Activated gamma-delta T cell (primary cell): ENCODE data around the gene IGSF9B.
A peak's percentile ranks its signal among the peaks of the same experiment; 100 is the strongest.

Experiments
- DNase-seq: peaks from one replicate; lab custom pipeline; 2025; lab: John Stamatoyannopoulos, UW

Gene IGSF9B

DNA sequence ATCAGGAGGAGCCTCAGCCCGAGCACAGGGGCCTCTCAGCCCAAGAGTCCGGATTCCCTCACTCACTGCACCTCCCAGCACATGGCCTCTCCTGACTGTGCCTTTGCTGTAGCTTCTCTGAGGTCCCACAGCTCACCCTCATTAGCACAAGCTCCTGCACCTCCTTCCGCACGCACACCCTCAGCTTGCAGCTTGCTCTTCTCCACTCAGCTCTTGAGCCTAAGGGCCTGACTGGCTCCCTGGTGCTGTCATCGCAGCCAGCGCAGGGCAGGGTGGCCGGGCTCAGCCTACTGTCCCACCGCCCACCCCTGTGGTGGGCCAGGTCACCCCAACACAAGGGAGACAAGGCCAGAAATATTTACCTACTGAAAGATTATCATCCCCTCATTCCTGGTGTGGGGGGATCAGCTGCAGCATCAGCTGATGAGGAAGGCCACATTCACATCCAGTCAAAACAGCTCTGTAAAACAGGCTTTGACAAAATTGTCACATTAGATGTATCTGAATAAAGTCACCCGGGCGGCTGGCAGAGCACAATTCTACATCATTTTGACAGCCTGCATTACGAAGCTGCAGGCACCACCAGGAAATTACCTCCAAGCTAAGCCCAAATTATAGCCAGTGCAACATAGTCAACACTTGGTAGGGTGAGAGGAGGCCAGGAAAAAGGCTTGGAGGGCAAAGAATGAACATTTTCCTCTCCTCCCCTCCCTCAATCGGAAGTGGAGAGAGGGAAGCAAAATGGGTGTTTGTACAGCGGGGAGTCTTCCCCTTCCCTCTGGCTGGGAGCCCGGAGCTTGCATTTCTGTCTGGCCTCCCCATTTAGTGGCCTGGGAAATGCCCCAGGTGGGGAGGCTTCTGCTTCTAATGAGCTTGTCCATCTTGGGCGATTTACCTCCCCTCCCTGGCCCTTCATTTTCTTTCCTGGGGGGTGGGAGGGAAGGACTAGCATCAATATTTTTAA, 29.5 kb upstream of the IGSF9B start:
- no peak for DNase-seq

GRCh38 chr11:133984828-133985227, 28.1 kb upstream of the IGSF9B start:
- no peak for DNase-seq

DNA sequence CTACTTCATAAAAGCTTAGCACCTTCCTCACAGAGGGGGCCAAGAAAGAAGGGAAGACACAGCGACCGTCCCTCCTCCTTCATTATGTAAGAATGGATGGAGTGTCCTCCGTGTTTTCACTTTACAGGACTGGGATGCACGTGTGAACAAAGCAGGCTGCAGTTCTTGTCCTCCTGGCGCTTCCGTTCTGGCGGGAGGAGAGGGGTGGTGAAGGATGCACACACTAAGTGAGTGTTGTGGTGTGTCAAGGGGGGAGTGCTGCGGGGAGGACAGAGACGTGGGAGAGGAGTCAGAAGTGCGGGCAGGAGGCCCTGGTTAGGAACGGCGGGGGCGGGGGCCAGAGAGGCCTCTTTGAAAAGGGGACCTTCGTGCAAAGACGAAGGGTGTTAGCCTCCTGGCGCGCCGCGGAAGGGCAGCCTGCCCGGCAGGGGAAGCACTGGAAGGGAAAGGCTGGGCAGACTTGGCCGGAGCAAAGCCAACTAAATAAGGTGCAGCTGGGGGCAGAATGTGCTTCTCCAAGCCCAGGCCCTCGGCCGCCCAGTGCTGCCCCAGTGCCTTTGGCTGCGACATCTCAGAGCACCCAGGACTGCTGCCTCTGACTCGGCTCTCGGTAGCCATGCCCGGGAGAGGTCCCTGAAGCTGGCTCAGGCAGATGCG, 27.0 kb upstream of the IGSF9B start:
- no peak for DNase-seq

- DNase-seq, result no peak
Observed at GRCh38 chr11:133982876-133983275, 26.1 kb upstream of the IGSF9B start.

- DNase-seq, result no peak
Observed at GRCh38 chr11:133982151-133982550, 25.4 kb upstream of the IGSF9B start.

DNA sequence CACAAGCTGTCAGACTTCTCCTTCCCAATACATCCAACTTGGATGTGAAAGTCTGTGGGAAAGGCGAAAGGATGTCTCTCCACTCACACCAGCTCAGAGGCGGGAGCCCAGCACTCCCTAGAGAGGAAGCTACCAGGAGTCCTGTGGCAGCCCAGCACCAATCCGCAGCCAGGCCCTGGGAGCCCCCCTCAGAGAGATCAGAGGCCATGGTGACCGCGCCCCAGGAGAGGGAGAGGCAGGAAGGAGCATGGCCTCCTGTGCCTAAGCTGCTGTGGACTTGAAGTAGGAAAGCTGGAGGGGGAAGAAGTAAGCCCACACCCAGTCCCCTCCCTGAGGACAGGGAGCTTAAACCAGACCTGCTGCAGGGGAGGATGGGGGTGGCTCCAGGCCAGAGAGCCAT, 24.4 kb upstream of the IGSF9B start:
- DNase-seq, result no peak

GRCh38 chr11:133980665-133981064, 23.9 kb upstream of the IGSF9B start:
- DNase-seq, result no peak

DNA sequence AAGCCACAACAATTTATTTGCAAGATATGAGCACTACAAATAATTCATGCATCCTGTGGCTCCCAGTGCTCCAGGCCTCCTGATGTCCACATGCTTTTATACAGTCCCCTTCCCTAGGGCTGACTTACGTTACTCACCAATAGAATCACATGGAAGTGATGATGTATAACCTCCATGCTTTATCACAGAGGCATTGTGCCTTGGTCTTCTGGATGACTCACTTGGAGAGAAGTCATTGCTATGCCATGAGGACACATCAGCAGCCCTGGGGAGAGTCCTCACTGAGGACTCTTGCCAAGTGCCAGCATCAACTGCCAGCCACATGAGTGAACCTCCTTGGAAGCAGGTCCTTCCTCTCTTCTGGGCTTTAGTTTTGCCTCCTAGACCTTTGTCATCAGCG, 22.0 kb upstream of the IGSF9B start:
- no peak for DNase-seq

DNA sequence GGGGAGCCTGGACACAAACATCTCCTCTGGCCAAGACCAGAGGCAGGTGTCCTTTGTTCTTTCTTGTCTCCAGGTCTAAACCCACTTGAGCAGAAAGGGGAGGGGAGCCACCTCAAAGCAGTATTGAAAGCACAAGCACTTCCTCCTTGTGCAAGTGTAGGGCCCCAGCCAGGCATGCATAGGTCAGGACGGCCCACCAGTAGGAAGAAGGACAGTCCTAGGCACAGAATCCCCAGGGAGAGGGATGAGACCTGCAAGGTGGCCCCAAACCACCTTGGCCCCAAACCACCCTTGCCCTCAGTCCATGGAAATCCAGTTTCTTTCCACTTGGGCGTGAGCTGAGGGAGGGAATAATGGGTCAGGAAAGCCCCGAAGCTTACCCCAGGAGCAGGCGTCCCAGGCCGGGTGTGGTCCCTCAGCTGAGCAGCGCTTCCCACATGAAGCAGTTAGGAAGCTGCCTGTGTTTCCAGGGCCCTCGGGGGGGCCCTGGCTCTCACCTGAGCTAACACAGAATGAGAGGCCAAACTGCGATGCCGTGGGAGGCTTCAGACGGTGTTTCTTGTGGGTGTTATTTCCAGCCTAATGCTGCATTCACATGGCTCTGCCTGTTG, 20.4 kb upstream of the IGSF9B start:
- DNase-seq, result no peak

DNA sequence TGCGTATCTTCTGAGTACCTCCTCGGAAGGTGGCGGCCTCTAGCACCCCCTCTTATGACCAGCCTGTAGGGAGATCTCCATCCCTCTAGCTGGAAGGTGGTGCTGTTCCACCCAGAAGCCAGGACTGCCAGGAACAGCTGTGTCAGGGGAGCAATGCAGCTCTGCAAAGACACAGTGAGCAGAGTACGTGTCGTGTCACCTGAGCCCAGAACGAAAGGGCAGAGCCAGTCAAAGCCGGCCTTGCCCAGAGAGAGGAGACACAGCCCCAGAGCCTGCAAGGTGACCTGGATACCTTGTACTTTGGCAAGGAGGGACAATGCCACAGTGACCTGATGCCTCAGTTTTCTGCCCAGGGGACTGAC, 18.7 kb upstream of the IGSF9B start:
- DNase-seq, result no peak

GRCh38 chr11:133974836-133975487, 18.2 kb upstream of the IGSF9B start:
- DNase-seq, result no peak

GRCh38 chr11:133971881-133972280, 15.1 kb upstream of the IGSF9B start:
- no peak for DNase-seq

DNA sequence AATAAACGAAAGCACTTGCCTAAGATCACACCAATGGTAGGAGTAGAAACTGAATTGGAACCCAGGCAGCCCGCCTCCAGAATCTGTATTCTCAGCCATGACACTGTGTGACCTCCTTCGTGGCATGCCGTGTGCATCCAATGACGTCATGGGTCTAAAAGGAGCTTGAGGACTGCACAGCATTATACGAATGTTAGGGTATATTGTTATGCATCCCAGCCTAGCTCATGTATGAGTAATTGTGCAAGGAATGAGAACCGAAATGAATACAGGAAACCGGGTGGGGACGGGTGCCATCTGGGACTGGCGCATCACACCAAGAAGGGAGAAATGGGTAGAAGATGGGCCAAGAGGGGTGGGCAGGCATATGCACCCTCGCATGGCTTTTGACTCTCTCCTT, 12.3 kb upstream of the IGSF9B start:
- no peak for DNase-seq

GRCh38 chr11:133968300-133968699, 11.5 kb upstream of the IGSF9B start:
- DNase-seq, result no peak

GRCh38 chr11:133967599-133968238, 11.0 kb upstream of the IGSF9B start:
- DNase-seq, result no peak

GRCh38 chr11:133966921-133967598, 10.3 kb upstream of the IGSF9B start:
- peak; percentile 22 for DNase-seq

GRCh38 chr11:133966172-133966651, 9.4 kb upstream of the IGSF9B start:
- no peak for DNase-seq

DNA sequence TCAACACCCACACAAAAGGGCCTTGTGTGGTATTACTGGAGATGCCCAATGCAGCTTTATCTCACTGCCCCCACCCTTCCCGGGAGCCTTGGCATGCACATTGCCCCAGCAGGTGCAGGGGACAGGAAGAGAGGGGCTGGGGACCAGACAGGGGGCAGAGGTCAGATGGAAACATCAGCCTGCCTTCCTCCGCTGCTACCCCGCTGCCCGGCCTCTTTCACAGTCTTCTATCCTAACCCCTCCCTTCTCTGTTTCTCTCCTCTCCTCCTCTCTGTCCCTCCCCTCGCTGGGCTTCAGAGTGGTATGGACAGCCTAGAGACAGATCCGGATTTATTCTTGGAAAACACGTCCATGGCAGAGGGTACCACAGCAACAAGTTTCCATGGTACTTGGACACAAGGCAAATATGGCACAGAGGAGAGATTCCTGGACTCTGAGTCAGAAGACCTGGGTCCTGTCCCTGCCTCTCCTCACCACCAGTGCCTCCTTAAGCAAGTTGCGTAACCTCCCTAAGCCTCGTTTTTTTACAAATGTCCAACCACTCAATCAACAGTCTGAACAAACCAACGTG, 8.3 kb upstream of the IGSF9B start:
- no peak for DNase-seq

GRCh38 chr11:133964356-133964755, 7.6 kb upstream of the IGSF9B start:
- no peak for DNase-seq

- no peak for DNase-seq
Observed at GRCh38 chr11:133961890-133962289, 5.1 kb upstream of the IGSF9B start.

DNA sequence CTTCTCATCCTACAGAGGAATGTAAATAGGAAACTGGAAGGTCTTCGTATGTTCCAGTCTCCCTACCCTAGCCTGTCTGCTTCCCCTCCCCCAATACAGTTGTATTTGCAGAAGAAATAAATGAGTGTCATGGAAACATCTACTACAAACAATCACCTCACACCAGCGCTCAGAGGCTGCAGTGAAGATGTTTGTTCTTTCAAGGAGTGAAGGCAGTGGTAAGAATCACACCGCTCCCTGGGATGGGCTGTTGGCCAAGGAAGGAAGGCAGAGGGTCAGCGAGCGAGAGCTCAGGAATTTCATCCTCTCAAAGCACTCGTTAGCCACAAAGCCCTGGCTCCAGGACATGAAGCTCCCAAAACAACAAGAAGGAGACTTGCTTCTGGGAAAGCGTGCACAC, 1.1 kb upstream of the IGSF9B start:
- DNase-seq, result no peak
